ENCODE data around the gene GMPR2. TPM values are rescaled to one million over a fixed set of nuclear protein-coding genes. Genes with fewer than 3 reads are reported as not detected.
A peak's percentile ranks its signal among the peaks of the same experiment; 100 is the strongest.

GMPR2 gene
- 100 to 1,000 TPM in 4 of 5 donors, 10 to 100 TPM in 1; 92.7 to 120 (median 114) TPM for polyA plus RNA-seq (ENCODE audit: insufficient read depth in 1 of 5, insufficient read length in 5 of 5, low replicate concordance in 1 of 5)
- long read RNA-seq, donor 1, transcript GMPR2-207 (2 exons, 469 nt), result major isoform, 15 of 53 reads
- long read RNA-seq, donor 1, transcript GMPR2-203 (10 exons, 1,652 nt), result minor isoform, 8 of 53 reads
- long read RNA-seq, donor 1, partial matches to known transcripts, result 18 of 53 reads
- long read RNA-seq, donor 1, other reads (novel, unspliced or antisense), result 0 of 53 reads
- long read RNA-seq, donor 2, transcript GMPR2-207 (2 exons, 469 nt), result major isoform, 33 of 55 reads
- long read RNA-seq, donor 2, transcript GMPR2-203 (10 exons, 1,652 nt), result minor isoform, 5 of 55 reads
- long read RNA-seq, donor 2, partial matches to known transcripts, result 8 of 55 reads
- long read RNA-seq, donor 2, other reads (novel, unspliced or antisense), result 0 of 55 reads
- long read RNA-seq, donor 3, transcript GMPR2-207 (2 exons, 469 nt), result major isoform, 17 of 31 reads
- long read RNA-seq, donor 3, transcript GMPR2-203 (10 exons, 1,652 nt), result minor isoform, 8 of 31 reads
- long read RNA-seq, donor 3, partial matches to known transcripts, result 0 of 31 reads
- long read RNA-seq, donor 3, other reads (novel, unspliced or antisense), result 0 of 31 reads
- long read RNA-seq, donor 4, transcript GMPR2-207 (2 exons, 469 nt), result major isoform, 11 of 21 reads
- long read RNA-seq, donor 4, partial matches to known transcripts, result 0 of 21 reads
- long read RNA-seq, donor 4, other reads (novel, unspliced or antisense), result 0 of 21 reads
- long read RNA-seq, donor 5, transcript GMPR2-223 (10 exons, 1,893 nt), result minor isoform, 8 of 101 reads
- long read RNA-seq, donor 5, transcript GMPR2-207 (2 exons, 469 nt), result major isoform, 43 of 101 reads
- long read RNA-seq, donor 5, transcript GMPR2-204 (9 exons, 1,864 nt), result minor isoform, 5 of 101 reads
- long read RNA-seq, donor 5, transcript GMPR2-203 (10 exons, 1,652 nt), result minor isoform, 11 of 101 reads
- long read RNA-seq, donor 5, partial matches to known transcripts, result 27 of 101 reads
- long read RNA-seq, donor 5, other reads (novel, unspliced or antisense), result 0 of 101 reads
- long read RNA-seq, donor 6, transcript GMPR2-204 (9 exons, 1,864 nt), result minor isoform, 5 of 62 reads
- long read RNA-seq, donor 6, transcript GMPR2-202 (10 exons, 1,972 nt), result minor isoform, 5 of 62 reads
- long read RNA-seq, donor 6, transcript GMPR2-203 (10 exons, 1,652 nt), result minor isoform, 8 of 62 reads
- long read RNA-seq, donor 6, transcript GMPR2-207 (2 exons, 469 nt), result major isoform, 30 of 62 reads
- long read RNA-seq, donor 6, partial matches to known transcripts, result 7 of 62 reads
- long read RNA-seq, donor 6, other reads (novel, unspliced or antisense), result 0 of 62 reads
- long read RNA-seq, donor 7, transcript GMPR2-207 (2 exons, 469 nt), result major isoform, 10 of 15 reads
- long read RNA-seq, donor 7, partial matches to known transcripts, result 0 of 15 reads
- long read RNA-seq, donor 7, other reads (novel, unspliced or antisense), result 0 of 15 reads
- long read RNA-seq, donor 8, transcript GMPR2-203 (10 exons, 1,652 nt), result minor isoform, 5 of 12 reads
- long read RNA-seq, donor 8, transcript GMPR2-207 (2 exons, 469 nt), result major isoform, 6 of 12 reads
- long read RNA-seq, donor 8, partial matches to known transcripts, result 0 of 12 reads
- long read RNA-seq, donor 8, other reads (novel, unspliced or antisense), result 0 of 12 reads

GRCh38 chr14:24232645-24233537 lies at the start of gene GMPR2:
TSS of gene GMPR2 (plus strand) at chr14:24232929. CDS start at chr14:24233254, 325 bp downstream.
- no peak for DNase-seq

GRCh38 chr14:24183014-24183481 lies 49.7 kb upstream of the GMPR2 start:
- no peak for DNase-seq

GRCh38 chr14:24184104-24184970 lies 48.4 kb upstream of the GMPR2 start:
- DNase-seq, result no peak

- DNase-seq, result no peak
Observed at GRCh38 chr14:24185026-24185425, 47.7 kb upstream of the GMPR2 start.

GRCh38 chr14:24185741-24186140 lies 47.0 kb upstream of the GMPR2 start:
- no peak for DNase-seq

GRCh38 chr14:24186831-24187538 lies 45.7 kb upstream of the GMPR2 start:
- DNase-seq, result no peak

GRCh38 chr14:24187539-24187915 lies 45.2 kb upstream of the GMPR2 start:
- DNase-seq, result no peak

- DNase-seq, result peak; percentile 95
Observed at GRCh38 chr14:24188251-24189058, 44.3 kb upstream of the GMPR2 start, which contains the start of gene IPO4. TSS of gene IPO4 (minus strand) at chr14:24188816. CDS start at chr14:24188787, 29 bp downstream.

GRCh38 chr14:24189059-24189375 lies 43.7 kb upstream of the GMPR2 start:
- DNase-seq, result no peak

- no peak for DNase-seq
Observed at GRCh38 chr14:24189460-24189859, 43.3 kb upstream of the GMPR2 start.

GRCh38 chr14:24190416-24190815 lies 42.3 kb upstream of the GMPR2 start:
- no peak for DNase-seq

GRCh38 chr14:24192933-24193332 lies 39.8 kb upstream of the GMPR2 start:
- no peak for DNase-seq

GRCh38 chr14:24194186-24194872 lies 38.4 kb upstream of the GMPR2 start:
- DNase-seq, result no peak

GRCh38 chr14:24194873-24195185 lies 37.9 kb upstream of the GMPR2 start:
- DNase-seq, result no peak

GRCh38 chr14:24195186-24196070 lies 37.3 kb upstream of the GMPR2 start, which contains the start of gene TM9SF1:
TSS of gene TM9SF1 (minus strand) at chr14:24195441. CDS start at chr14:24195019, 422 bp downstream.
- peak; percentile 91 to 92 for DNase-seq

Measured in right lung (tissue), 10 donors.